ENCODE results near the gene NACC2.
"Not testable (repeated sequence)": the region's sequence is repeated elsewhere in the genome, so short reads cannot be mapped to it uniquely, and the experiment has no call there.

NACC2 gene

GRCh38 chr9:135975834-135976233, 119.3 kb downstream of the NACC2 start:
- DNase-seq (ENCODE audit: low read depth) = no peak

- DNase-seq (ENCODE audit: low read depth) = no peak
Observed at GRCh38 chr9:135974220-135974573, 120.9 kb downstream of the NACC2 start.

GRCh38 chr9:135973277-135974219, 121.5 kb downstream of the NACC2 start:
- DNase-seq (ENCODE audit: low read depth) = no peak

GRCh38 chr9:135971892-135972291, 123.2 kb downstream of the NACC2 start:
- DNase-seq (ENCODE audit: low read depth) = no peak

- no peak for DNase-seq (ENCODE audit: low read depth)
Observed at GRCh38 chr9:135971111-135971766, 123.8 kb downstream of the NACC2 start.

- no peak for DNase-seq (ENCODE audit: low read depth)
Observed at GRCh38 chr9:135970128-135970815, 124.8 kb downstream of the NACC2 start.

GRCh38 chr9:135969064-135969683, 125.9 kb downstream of the NACC2 start:
- DNase-seq (ENCODE audit: low read depth) = no peak

- DNase-seq (ENCODE audit: low read depth) = no peak
Observed at GRCh38 chr9:135968601-135969000, 126.5 kb downstream of the NACC2 start.

GRCh38 chr9:135968083-135968476, 127.0 kb downstream of the NACC2 start:
- DNase-seq (ENCODE audit: low read depth) = no peak

- not testable (repeated sequence) for DNase-seq (ENCODE audit: low read depth)
Observed at GRCh38 chr9:135966916-135967260, 128.2 kb downstream of the NACC2 start.

GRCh38 chr9:135965124-135965756, 129.8 kb downstream of the NACC2 start:
- no peak for DNase-seq (ENCODE audit: low read depth)

GRCh38 chr9:135963938-135964337, 131.2 kb downstream of the NACC2 start:
- DNase-seq (ENCODE audit: low read depth) = no peak

- DNase-seq (ENCODE audit: low read depth) = no peak
Observed at GRCh38 chr9:135963338-135963737, 131.8 kb downstream of the NACC2 start.

- DNase-seq (ENCODE audit: low read depth) = no peak
Observed at GRCh38 chr9:135962696-135963307, 132.3 kb downstream of the NACC2 start.

- no peak for DNase-seq (ENCODE audit: low read depth)
Observed at GRCh38 chr9:135961811-135962695, 133.0 kb downstream of the NACC2 start.

- DNase-seq (ENCODE audit: low read depth) = peak; percentile 61
Observed at GRCh38 chr9:135961277-135961715, 133.8 kb downstream of the NACC2 start, which contains the start of gene UBAC1. UBAC1 (minus strand) TSS chr9:135961373; CDS start chr9:135961162, 211 bp downstream.

- no peak for DNase-seq (ENCODE audit: low read depth)
Observed at GRCh38 chr9:135960411-135961276, 134.4 kb downstream of the NACC2 start.

- no peak for DNase-seq (ENCODE audit: low read depth)
Observed at GRCh38 chr9:135959814-135960213, 135.3 kb downstream of the NACC2 start.

GRCh38 chr9:135958485-135958884, 136.6 kb downstream of the NACC2 start:
- DNase-seq (ENCODE audit: low read depth) = no peak

Data from HS-27A (cell line).